Osteocyte (in vitro differentiated cells): ENCODE measurements around the gene CTSO. TPM values are rescaled to one million over a fixed set of nuclear protein-coding genes. Genes with fewer than 3 reads are reported as not detected.

ENCODE experiments used
- DNase-seq: peaks from one replicate; pipeline ENCODE4 v3.0.0; 2021; ENCODE audit warnings: mixed read lengths; ENCODE audit not compliant: unreplicated experiment; ENCODE audit errors: extremely low spot score
- H3K27ac Mint-ChIP-seq: one replicate; pipeline ENCODE4 v1.8.0; 2021; ENCODE audit warnings: mild to moderate bottlenecking, mixed read lengths; ENCODE audit not compliant: unreplicated experiment
- H3K27me3 Mint-ChIP-seq: one replicate; pipeline ENCODE4 v1.8.0; 2021; ENCODE audit warnings: mixed read lengths; ENCODE audit not compliant: unreplicated experiment
- H3K36me3 Mint-ChIP-seq: one replicate; pipeline ENCODE4 v1.8.0; 2021; ENCODE audit warnings: mixed read lengths; ENCODE audit not compliant: unreplicated experiment
- H3K4me1 Mint-ChIP-seq: one replicate; pipeline ENCODE4 v1.8.0; 2021; ENCODE audit warnings: mixed read lengths; ENCODE audit not compliant: unreplicated experiment
- H3K4me3 Mint-ChIP-seq: one replicate; pipeline ENCODE4 v1.8.0; 2021; ENCODE audit warnings: mild to moderate bottlenecking, moderate library complexity, mixed read lengths; ENCODE audit not compliant: unreplicated experiment
- H3K9me3 Mint-ChIP-seq: one replicate; pipeline ENCODE4 v1.8.0; 2021; ENCODE audit warnings: mixed read lengths; ENCODE audit not compliant: unreplicated experiment
- CTCF ChIP-seq: fragments of 200-600 bp; sonication (generic); IDR thresholded peaks from 2 replicates; pipeline ENCODE4 v1.5.0; 2021; ENCODE audit warnings: antibody characterized with exemption, mild to moderate bottlenecking, moderate library complexity
- total RNA-seq: library from RNA; stranded (reverse); gene quantifications from 2 replicates; pipeline ENCODE4 v1.2.1, GENCODE V29; 2021

The CTSO gene
- total RNA-seq, 1 donor from 2014 or later = 10.0 TPM

GRCh38 chr4:155956461-155956860 is 2.8 kb upstream of the CTSO start:
- H3K9me3 Mint-ChIP-seq = no peaks in the 10 kb centered on the region
- DNase-seq = no peak
- no peak overlapping the region for H3K4me3 Mint-ChIP-seq
- no peaks in the 10 kb centered on the region for H3K27me3 Mint-ChIP-seq
- no peak overlapping the region for H3K27ac Mint-ChIP-seq
- H3K4me1 Mint-ChIP-seq = peaks cover 4% of the 10 kb centered on the region
- no peak for TF ChIP-seq CTCF
- H3K36me3 Mint-ChIP-seq = no peaks in the 10 kb centered on the region

GRCh38 chr4:155954939-155955338 is 1.3 kb upstream of the CTSO start:
- DNase-seq = no peak
- Mint-ChIP-seq H3K4me3 (no peak overlapping the region), H3K36me3 (no peaks in the 10 kb centered on the region), H3K27ac (no peak overlapping the region), H3K9me3 (no peaks in the 10 kb centered on the region), H3K4me1 (peaks cover 4% of the 10 kb centered on the region), H3K27me3 (no peaks in the 10 kb centered on the region)
- no peak for TF ChIP-seq CTCF

- Mint-ChIP-seq H3K36me3 (no peaks in the 10 kb centered on the region), H3K27me3 (no peaks in the 10 kb centered on the region), H3K27ac (peak overlapping the region; percentile 99), H3K4me3 (peak overlapping the region; percentile 89), H3K9me3 (no peaks in the 10 kb centered on the region), H3K4me1 (peaks cover 4% of the 10 kb centered on the region)
- no peak for TF ChIP-seq CTCF
- DNase-seq = no peak
These were observed 536 bp upstream of the CTSO start for GRCh38 chr4:155954118-155954685.

GRCh38 chr4:155952501-155952901 is 1.2 kb downstream of the CTSO start:
- H3K4me3 Mint-ChIP-seq = peak overlapping the region; percentile 8
- no peak for DNase-seq
- TF ChIP-seq CTCF = no peak
- H3K27me3 Mint-ChIP-seq = no peaks in the 10 kb centered on the region
- no peaks in the 10 kb centered on the region for H3K9me3 Mint-ChIP-seq
- peak overlapping the region; percentile 75 for H3K27ac Mint-ChIP-seq
- H3K4me1 Mint-ChIP-seq = peaks cover 4% of the 10 kb centered on the region
- H3K36me3 Mint-ChIP-seq = no peaks in the 10 kb centered on the region

- Mint-ChIP-seq H3K27ac (no peak overlapping the region), H3K27me3 (no peaks in the 10 kb centered on the region), H3K9me3 (no peaks in the 10 kb centered on the region), H3K4me1 (peaks cover 6% of the 10 kb centered on the region), H3K4me3 (no peak overlapping the region), H3K36me3 (no peaks in the 10 kb centered on the region)
- DNase-seq = no peak
- no peak for TF ChIP-seq CTCF
These were observed 3.2 kb downstream of the CTSO start for GRCh38 chr4:155950461-155950860.
